HG02943 (cell line): ENCODE measurements around the gene RNF141.

ENCODE experiments used
- ATAC-seq: cut with Tn5 transposase; IDR thresholded peaks from one replicate; pipeline ENCODE4 v1.9.1; 2021; ENCODE audit warnings: mild to moderate bottlenecking, low read depth, moderate library complexity; ENCODE audit not compliant: unreplicated experiment

The RNF141 gene

GRCh38 chr11:10561947-10562346 is 21.0 kb upstream of the RNF141 start:
- no peak for ATAC-seq

DNA sequence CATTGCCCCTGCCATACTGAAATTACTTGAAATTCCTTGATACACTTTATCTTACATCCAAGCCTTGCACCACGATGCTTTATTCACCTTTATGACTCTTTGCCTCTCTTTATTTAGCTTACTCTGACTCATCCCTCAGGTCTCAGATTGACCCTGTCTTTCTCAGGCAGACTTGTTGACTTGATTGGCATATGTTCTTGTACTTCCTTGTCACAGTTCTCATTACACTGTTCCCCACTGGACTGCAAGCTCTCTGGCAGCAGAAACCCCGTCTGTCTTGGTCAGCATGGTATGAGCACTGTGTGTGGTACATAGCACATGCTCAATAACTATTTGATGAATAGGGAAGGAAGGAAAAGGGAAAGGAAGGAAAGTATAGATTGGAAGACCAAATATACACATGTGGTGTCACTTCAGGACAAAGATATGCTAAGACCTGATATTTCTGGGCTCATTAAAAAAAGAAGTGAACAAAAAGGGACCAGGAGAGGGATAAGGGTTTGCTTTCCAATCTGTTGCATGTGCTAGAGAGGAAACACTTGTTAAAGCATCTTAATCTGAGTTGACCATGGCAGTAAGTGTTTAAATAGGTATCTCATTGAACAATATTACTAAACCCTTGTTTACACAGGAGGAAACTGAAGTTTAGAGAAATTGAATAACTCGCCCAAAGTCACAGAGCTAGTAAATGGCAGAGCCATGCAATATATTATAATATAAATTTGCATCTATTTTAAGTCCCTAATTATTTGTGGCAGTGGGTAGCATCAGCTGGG is 20.2 kb upstream of the RNF141 start:
- ATAC-seq = no peak

DNA sequence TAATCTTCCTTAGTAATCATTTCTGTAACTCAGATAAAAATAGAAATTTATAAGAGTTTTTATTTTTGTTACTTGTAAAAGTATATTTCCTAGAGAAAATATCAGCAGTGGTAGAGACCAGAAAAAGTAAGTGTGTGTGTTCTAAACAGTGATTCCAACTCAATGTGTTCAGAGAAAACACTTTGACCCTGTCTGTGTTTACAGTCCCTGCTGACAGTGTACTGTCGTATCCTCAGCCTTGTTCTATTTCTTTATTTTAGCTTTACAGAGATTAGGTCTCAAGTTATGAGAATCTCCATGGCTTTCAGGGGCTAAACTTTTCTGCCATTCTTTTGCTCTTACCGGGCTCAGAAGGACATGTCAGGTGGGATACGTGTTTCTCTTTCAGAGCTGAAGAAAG is 17.3 kb upstream of the RNF141 start:
- no peak for ATAC-seq

DNA sequence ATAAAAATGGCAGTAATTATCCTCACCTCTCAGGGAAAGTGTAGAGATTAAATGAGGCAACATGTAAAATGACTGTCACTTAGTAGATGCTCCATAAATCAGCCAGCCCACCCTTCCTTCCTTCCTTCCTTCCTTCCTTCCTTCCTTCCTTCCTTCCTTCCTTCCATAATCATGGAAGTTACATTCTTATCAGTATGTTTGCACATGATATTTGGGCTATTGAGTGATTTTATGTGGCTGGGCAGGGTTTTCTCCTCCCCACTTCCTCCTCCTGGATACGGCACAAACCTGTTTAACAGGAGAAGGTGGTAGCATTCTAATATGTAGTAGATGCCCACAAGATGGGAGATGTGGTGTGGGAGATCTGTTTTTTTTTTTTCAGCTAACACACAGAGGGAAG is 15.6 kb upstream of the RNF141 start:
- no peak for ATAC-seq

GRCh38 chr11:10551845-10552352 is 10.9 kb upstream of the RNF141 start:
- no peak for ATAC-seq

DNA sequence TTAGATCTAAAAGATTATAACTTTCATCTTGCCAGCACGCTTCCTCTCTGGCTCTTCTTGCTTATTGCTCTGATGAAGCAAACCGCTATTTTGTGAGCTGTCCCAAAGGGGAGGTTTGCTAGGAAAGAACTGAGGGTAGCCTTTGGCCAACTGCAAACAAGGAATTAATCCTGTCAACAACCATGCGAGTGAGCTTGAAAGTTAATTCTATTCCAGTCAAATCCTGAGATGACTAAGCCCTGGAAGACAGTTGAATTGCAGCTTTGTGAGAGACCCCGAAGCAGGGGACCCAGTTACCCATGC is 10.3 kb upstream of the RNF141 start:
- no peak for ATAC-seq

DNA sequence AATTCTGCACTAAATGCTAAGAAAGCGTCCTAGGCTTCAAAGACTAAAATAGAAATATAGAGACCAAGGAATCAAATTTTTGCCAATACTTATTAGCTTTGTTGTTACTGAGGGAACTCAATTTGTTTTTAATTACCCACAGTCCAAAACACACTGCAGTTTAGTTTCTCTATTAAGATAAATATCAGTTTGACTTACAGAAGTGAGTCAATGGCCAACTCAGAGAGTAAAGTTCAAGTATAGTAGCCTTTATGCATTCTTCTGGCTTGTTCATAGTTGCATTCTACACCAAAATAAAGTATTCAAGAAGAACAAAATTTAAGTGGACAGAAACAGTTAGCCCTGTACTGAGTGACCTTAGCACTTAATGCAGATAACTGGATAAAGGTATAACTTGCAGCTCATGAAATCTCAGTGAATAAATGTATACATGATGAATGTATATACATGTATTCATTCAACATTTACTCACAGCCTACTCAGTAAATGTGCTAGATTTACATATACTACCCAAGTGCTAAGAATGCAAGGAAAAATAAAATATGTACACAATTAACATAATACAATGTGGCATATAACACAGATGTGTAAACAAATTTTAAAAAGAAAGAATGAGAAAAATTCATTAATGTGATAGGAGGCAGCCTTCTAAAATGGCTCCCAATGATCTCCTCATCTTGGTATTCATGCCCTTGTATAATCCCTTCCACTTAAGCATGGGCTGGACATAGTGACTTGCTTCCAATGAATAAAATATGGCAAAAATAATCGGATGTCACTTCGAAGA is 9.7 kb upstream of the RNF141 start:
- ATAC-seq = no peak

GRCh38 chr11:10544491-10545465 is 3.8 kb upstream of the RNF141 start:
- no peak for ATAC-seq

GRCh38 chr11:10543782-10544181 is 2.8 kb upstream of the RNF141 start:
- ATAC-seq = no peak

- ATAC-seq = no peak
Measured at GRCh38 chr11:10542776-10543175, 1.8 kb upstream of the RNF141 start.

GRCh38 chr11:10541561-10541930 is 559 bp upstream of the RNF141 start:
- no peak for ATAC-seq

GRCh38 chr11:10540546-10540914 is 457 bp downstream of the RNF141 start:
- ATAC-seq = peak; percentile 40

DNA sequence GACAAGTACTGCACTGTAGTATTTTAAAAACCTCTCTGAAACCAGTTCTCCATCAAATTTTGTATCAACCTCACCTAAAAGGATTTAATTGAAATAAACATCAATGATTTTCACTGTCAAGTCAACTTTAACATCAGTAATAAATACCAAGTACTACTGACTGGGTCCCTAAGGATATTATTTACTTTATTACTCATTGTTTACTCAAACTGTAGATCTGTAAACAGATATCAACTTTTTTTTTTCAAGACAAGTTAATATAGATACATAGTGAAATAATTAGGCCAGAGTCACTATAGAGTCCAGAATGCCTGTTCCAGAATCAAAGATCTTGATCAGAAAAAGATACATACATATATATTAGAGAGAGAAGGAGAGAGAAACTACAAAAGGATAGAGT is 1.6 kb downstream of the RNF141 start:
- no peak for ATAC-seq

- no peak for ATAC-seq
Measured at GRCh38 chr11:10538924-10539323, 2.1 kb downstream of the RNF141 start.

DNA sequence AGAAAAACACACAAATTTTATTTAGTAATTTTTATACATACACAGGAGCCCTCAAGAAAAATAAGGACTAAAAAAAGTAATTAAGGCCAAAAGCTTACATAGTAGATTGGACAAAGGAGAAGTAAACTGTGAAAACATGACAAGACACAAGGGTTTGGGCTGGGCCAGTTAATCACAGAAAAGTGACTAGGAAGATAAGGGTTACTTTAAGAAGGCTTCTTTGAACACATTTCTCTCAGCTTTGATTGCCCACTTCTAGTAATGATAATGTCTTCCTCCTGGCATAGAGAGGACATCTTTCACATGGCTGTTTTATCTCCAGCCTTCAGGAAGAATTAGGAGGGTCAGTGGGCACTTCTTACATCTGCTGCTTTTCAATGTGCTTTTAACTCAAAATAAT is 3.4 kb downstream of the RNF141 start:
- no peak for ATAC-seq

DNA sequence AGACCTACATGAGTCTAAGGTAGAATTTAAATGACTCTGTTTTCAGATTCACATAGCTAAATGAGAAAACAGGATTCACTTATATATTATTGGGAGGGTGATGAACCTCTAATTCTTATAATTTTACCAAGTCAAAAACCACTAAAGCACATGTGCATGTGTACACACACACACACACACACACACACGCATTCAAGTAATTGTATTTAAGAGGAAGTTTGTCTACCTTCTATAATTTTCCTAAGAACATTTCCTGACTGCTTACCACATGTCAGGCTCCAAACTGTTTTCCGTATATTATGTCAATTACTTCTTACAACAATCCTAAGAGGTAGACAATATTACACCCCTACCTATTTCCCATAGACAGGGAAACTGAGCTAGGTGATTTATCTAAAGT is 6.7 kb downstream of the RNF141 start:
- no peak for ATAC-seq

DNA sequence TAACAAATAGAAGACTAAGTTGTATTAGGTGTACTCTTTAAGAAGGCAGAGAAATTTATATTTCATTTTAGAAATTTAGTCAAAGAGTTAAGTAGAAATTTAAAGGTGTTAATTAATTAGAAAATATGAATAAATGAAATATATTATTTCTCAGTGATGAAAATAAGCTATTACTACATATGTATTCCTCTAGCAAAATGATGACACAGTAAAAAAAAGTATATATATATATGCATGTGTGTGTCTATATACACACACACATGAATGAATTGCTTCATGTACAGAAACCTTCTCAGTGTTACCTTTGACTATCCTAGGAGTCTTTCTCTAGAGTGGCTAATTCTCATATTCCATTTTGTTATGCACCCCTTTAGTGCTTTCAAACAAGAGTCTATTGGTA is 7.7 kb downstream of the RNF141 start:
- no peak for ATAC-seq

DNA sequence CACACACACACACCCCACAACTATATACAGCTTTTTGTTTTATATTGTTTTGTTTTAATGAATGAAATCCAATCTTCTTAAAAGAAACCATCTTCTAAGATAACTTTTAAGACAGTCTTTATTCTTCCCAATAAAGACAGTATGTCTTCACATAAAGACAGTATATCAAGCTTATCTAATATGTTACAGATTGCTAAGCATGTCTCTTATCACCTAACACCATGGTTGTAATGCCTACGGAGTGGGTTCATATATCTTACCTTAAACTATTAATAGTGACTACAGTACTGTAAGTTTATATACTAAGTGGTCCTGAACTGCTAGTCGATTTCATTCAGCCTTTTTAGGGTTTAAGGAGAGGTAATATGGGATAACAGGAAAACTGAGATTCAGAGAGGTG is 8.5 kb downstream of the RNF141 start:
- ATAC-seq = no peak

- no peak for ATAC-seq
Measured at GRCh38 chr11:10529279-10529678, 11.7 kb downstream of the RNF141 start.

DNA sequence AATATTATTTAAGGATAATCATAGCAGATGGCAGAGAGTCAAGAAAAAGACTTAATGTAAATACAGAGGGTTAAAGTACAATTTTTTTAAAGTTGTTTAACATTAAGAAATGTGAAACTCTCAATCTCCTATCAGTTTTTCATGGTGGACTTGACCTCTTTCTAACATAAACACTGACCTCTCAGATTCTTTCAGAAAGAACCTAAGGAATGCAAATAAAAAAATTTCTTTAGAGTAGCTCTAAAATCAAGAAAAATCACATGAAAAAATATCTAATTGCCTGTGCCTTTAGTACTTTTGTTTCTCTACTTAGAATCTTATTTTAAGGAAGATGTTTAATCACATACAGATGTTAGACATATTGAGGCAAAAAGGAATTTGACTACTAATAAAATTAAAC is 12.9 kb downstream of the RNF141 start:
- no peak for ATAC-seq
